Keratinocyte (primary cell): ENCODE results near the gene RBPJ.

Experiments used
- EZH2 ChIP-seq: IDR thresholded peaks from one replicate; pipeline ENCODE4 v1.6.1; 2012; ENCODE audit warnings: inconsistent platforms, mild to moderate bottlenecking, low read length, moderate library complexity
- TF ChIP-seq, protein P1 (sequence below), 3 experiments: IDR thresholded peaks in 1 of 3; conservative IDR thresholded peaks in 1 of 3; optimal IDR thresholded peaks in 1 of 3; 2 replicates in 2 of 3; 3 replicates in 1 of 3; pipeline versions ENCODE3 to v1.5.1; 2011; ENCODE audit warnings: low read length in 3 of 3, mild to moderate bottlenecking in 3 of 3, moderate library complexity in 2 of 3, control low read depth in 1 of 3, inconsistent platforms in 1 of 3; ENCODE audit not compliant: insufficient read depth in 2 of 3; ENCODE audit errors: extremely low read depth in 1 of 3

GRCh38 chr4:26459054-26459755 is 138.4 kb downstream of the RBPJ start:
- TF ChIP-seq, protein P1, sequence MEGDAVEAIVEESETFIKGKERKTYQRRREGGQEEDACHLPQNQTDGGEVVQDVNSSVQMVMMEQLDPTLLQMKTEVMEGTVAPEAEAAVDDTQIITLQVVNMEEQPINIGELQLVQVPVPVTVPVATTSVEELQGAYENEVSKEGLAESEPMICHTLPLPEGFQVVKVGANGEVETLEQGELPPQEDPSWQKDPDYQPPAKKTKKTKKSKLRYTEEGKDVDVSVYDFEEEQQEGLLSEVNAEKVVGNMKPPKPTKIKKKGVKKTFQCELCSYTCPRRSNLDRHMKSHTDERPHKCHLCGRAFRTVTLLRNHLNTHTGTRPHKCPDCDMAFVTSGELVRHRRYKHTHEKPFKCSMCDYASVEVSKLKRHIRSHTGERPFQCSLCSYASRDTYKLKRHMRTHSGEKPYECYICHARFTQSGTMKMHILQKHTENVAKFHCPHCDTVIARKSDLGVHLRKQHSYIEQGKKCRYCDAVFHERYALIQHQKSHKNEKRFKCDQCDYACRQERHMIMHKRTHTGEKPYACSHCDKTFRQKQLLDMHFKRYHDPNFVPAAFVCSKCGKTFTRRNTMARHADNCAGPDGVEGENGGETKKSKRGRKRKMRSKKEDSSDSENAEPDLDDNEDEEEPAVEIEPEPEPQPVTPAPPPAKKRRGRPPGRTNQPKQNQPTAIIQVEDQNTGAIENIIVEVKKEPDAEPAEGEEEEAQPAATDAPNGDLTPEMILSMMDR (optimal IDR thresholded peaks at IDR 0.05 in 1 of 3, IDR thresholded peaks at IDR 0.05 in 1 of 3, conservative IDR thresholded peaks at IDR 0.05 in 1 of 3; ENCODE audit: extremely low read depth in 1 of 3, insufficient read depth in 2 of 3, low read length in 3 of 3): peak; percentile 42 to 59 (median 56)
- no peak for TF ChIP-seq EZH2
